SU-DHL-6 (cell line): ENCODE results near the gene FAM107B.
A peak's percentile ranks its signal among the peaks of the same experiment; 100 is the strongest.

Experiments
- H2AFZ ChIP-seq: fragments of 200-600 bp; sonication (generic); 2 replicates; pipeline ENCODE4 v1.6.1; 2014; ENCODE audit warnings: low read depth, mild to moderate bottlenecking, moderate library complexity, mixed read lengths, antibody characterized with exemption, low read length; ENCODE audit not compliant: severe bottlenecking
- H3F3A ChIP-seq: fragments of 200-600 bp; shearing (Covaris generic); 2 replicates; pipeline ENCODE4 v1.6.0; 2016; ENCODE audit warnings: antibody characterized with exemption, mild to moderate bottlenecking; ENCODE audit not compliant: insufficient read depth
- H3K27ac ChIP-seq: fragments of 200-600 bp; sonication (generic); 2 replicates; pipeline ENCODE4 v1.5.1; 2016; ENCODE audit warnings: low read depth, mild to moderate bottlenecking, low read length, moderate library complexity, mixed read lengths
- H3K27me3 ChIP-seq: fragments of 200-600 bp; sonication (generic), shearing (Covaris generic); 2 replicates; pipeline ENCODE4 v1.6.0; 2014; ENCODE audit warnings: mild to moderate bottlenecking, low read length
- H3K36me3 ChIP-seq: fragments of 200-600 bp; sonication (generic); 2 replicates; pipeline ENCODE4 v1.6.1; 2014; ENCODE audit warnings: mild to moderate bottlenecking, low read length, mixed read lengths
- H3K4me2 ChIP-seq: fragments of 300-600, 200-600 bp; shearing (Covaris generic), sonication (generic); 2 replicates; pipeline ENCODE4 v1.6.0; 2014; ENCODE audit warnings: low read length, low read depth, mild to moderate bottlenecking; ENCODE audit not compliant: poor library complexity, severe bottlenecking
- H3K4me3 ChIP-seq: fragments of 200-600 bp; sonication (generic); 2 replicates; pipeline ENCODE4 v1.5.1; 2014; ENCODE audit warnings: antibody characterized with exemption, low read length, mild to moderate bottlenecking, mixed read lengths; ENCODE audit not compliant: insufficient read depth, poor library complexity, severe bottlenecking
- H3K79me2 ChIP-seq: fragments of 200-600 bp; sonication (generic); 2 replicates; pipeline ENCODE4 v1.6.1; 2014; ENCODE audit warnings: mild to moderate bottlenecking, low read length, moderate library complexity; ENCODE audit not compliant: insufficient read depth
- H3K9ac ChIP-seq: fragments of 200-600 bp; sonication (generic); 2 replicates; pipeline ENCODE4 v1.7.0; 2014; ENCODE audit warnings: mild to moderate bottlenecking, low read length
- H3K9me2 ChIP-seq: fragments of 200-600 bp; sonication (generic); replicated peaks from 2 replicates; pipeline ENCODE4 v1.6.1; 2014; ENCODE audit warnings: low read length; ENCODE audit not compliant: insufficient read depth
- H3K9me3 ChIP-seq: fragments of 200-600 bp; sonication (generic); 2 replicates; pipeline ENCODE4 v1.6.1; 2014; ENCODE audit warnings: low read length, mixed read lengths; ENCODE audit not compliant: insufficient read depth
- H4K20me1 ChIP-seq: fragments of 200-600 bp; sonication (generic); 2 replicates; pipeline ENCODE4 v1.6.1; 2014; ENCODE audit warnings: low read depth, mild to moderate bottlenecking, antibody characterized with exemption, low read length, moderate library complexity, mixed read lengths
- CTCF ChIP-seq: fragments of 200-600 bp; sonication (generic); IDR thresholded peaks from one replicate; pipeline ENCODE4 v1.5.1; 2017; ENCODE audit warnings: antibody characterized with exemption, mild to moderate bottlenecking, low read length, moderate library complexity; ENCODE audit not compliant: insufficient read depth, poor library complexity, severe bottlenecking
- EZH2phosphoT487 ChIP-seq: fragments of 200-600 bp; sonication (generic), shearing (Covaris generic); conservative IDR thresholded peaks from 2 replicates; pipeline ENCODE4 v1.6.1; 2018; ENCODE audit warnings: mild to moderate bottlenecking, antibody characterized with exemption, low read length, moderate library complexity, mixed read lengths

FAM107B gene

GRCh38 chr10:14652816-14653215, 121.9 kb downstream of the FAM107B start:
- TF ChIP-seq EZH2phosphoT487 (no peak), CTCF (no peak)
- no peak overlapping the region for H3K4me2 ChIP-seq
- H3K9me2 ChIP-seq, result no peaks in the 10 kb centered on the region
- H2AFZ ChIP-seq, result no peak overlapping the region
- H3K27me3 ChIP-seq, result no peaks in the 10 kb centered on the region
- no peak overlapping the region for H3K4me3 ChIP-seq
- H3K27ac ChIP-seq, result peak overlapping the region; percentile 98; the same call in 1 of the 2 replicates
- H3F3A ChIP-seq, result peaks cover 48% of the 10 kb centered on the region
- no peak overlapping the region for H3K9ac ChIP-seq
- H3K79me2 ChIP-seq, result no peaks in the 10 kb centered on the region
- H4K20me1 ChIP-seq, result no peaks in the 10 kb centered on the region
- no peaks in the 10 kb centered on the region for H3K9me3 ChIP-seq
- no peaks in the 10 kb centered on the region for H3K36me3 ChIP-seq

- no peak overlapping the region for H3K9ac ChIP-seq
- no peaks in the 10 kb centered on the region for H3K9me3 ChIP-seq
- no peaks in the 10 kb centered on the region for H3K9me2 ChIP-seq
- H2AFZ ChIP-seq, result no peak overlapping the region
- H3K79me2 ChIP-seq, result no peaks in the 10 kb centered on the region
- no peak overlapping the region for H3K27ac ChIP-seq
- no peak overlapping the region for H3K4me2 ChIP-seq
- H3K4me3 ChIP-seq, result no peak overlapping the region
- no peak for TF ChIP-seq CTCF
- no peak for TF ChIP-seq EZH2phosphoT487
- peaks cover 49% of the 10 kb centered on the region for H3F3A ChIP-seq
- H3K36me3 ChIP-seq, result no peaks in the 10 kb centered on the region
- H4K20me1 ChIP-seq, result no peaks in the 10 kb centered on the region
- H3K27me3 ChIP-seq, result no peaks in the 10 kb centered on the region
Observed at GRCh38 chr10:14652067-14652466, 122.6 kb downstream of the FAM107B start.

GRCh38 chr10:14649739-14650138, 125.0 kb downstream of the FAM107B start:
- H3K4me2 ChIP-seq, result peak overlapping the region; percentile 92
- no peaks in the 10 kb centered on the region for H3K36me3 ChIP-seq
- H3F3A ChIP-seq, result peaks cover 56% of the 10 kb centered on the region
- peak overlapping the region; percentile 97 for H3K27ac ChIP-seq
- no peaks in the 10 kb centered on the region for H3K9me2 ChIP-seq
- no peak overlapping the region for H3K4me3 ChIP-seq
- no peaks in the 10 kb centered on the region for H4K20me1 ChIP-seq
- no peaks in the 10 kb centered on the region for H3K79me2 ChIP-seq
- no peak overlapping the region; the same call in 1 of the 2 replicates for H3K9ac ChIP-seq
- H3K27me3 ChIP-seq, result no peaks in the 10 kb centered on the region
- no peaks in the 10 kb centered on the region for H3K9me3 ChIP-seq
- peak overlapping the region; percentile 14 for H2AFZ ChIP-seq
- TF ChIP-seq CTCF (no peak), EZH2phosphoT487 (no peak)

GRCh38 chr10:14648946-14649345, 125.8 kb downstream of the FAM107B start:
- no peaks in the 10 kb centered on the region for H3K9me2 ChIP-seq
- peak overlapping the region; percentile 50 for H3K9ac ChIP-seq
- H3K9me3 ChIP-seq, result no peaks in the 10 kb centered on the region
- no peaks in the 10 kb centered on the region for H3K27me3 ChIP-seq
- H2AFZ ChIP-seq, result peak overlapping the region; percentile 14
- H3K4me2 ChIP-seq, result peak overlapping the region; percentile 92
- H3K4me3 ChIP-seq, result peak overlapping the region; percentile 48
- H3K36me3 ChIP-seq, result no peaks in the 10 kb centered on the region
- H4K20me1 ChIP-seq, result no peaks in the 10 kb centered on the region
- H3K27ac ChIP-seq, result peak overlapping the region; percentile 97
- H3F3A ChIP-seq, result peaks cover 55% of the 10 kb centered on the region
- TF ChIP-seq CTCF (no peak), EZH2phosphoT487 (no peak)
- H3K79me2 ChIP-seq, result no peaks in the 10 kb centered on the region
